ENCODE results near the gene GABRA4. TPM values are rescaled to one million over a fixed set of nuclear protein-coding genes. Genes with fewer than 3 reads are reported as not detected.

Gene GABRA4
- total RNA-seq, 3 donors from 2014 or later = 0.32 to 0.99 TPM; not detected in 1

DNA sequence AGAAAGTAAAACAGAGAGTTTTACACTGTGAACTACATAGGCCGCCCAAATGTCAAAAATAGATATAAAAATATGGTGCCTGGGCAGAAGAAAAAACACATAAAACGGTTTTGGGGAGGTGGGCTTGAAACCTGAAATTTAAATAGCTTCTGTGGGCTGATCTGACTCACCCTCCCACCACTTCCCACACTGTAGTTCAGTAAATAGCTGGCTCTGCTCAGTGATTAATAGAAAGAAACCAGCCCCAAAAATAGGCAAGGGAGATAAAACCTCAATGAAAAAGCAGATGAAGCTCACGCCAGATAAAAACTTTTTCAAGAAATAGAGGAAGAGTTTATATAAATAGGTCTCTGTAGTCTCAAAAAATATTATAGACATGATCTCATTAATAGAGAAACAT lies 71.2 kb downstream of the GABRA4 start:
- TF ChIP-seq, protein P1, sequence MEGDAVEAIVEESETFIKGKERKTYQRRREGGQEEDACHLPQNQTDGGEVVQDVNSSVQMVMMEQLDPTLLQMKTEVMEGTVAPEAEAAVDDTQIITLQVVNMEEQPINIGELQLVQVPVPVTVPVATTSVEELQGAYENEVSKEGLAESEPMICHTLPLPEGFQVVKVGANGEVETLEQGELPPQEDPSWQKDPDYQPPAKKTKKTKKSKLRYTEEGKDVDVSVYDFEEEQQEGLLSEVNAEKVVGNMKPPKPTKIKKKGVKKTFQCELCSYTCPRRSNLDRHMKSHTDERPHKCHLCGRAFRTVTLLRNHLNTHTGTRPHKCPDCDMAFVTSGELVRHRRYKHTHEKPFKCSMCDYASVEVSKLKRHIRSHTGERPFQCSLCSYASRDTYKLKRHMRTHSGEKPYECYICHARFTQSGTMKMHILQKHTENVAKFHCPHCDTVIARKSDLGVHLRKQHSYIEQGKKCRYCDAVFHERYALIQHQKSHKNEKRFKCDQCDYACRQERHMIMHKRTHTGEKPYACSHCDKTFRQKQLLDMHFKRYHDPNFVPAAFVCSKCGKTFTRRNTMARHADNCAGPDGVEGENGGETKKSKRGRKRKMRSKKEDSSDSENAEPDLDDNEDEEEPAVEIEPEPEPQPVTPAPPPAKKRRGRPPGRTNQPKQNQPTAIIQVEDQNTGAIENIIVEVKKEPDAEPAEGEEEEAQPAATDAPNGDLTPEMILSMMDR (IDR thresholded peaks at IDR 0.05) = no peak
- DNase-seq (no peak), ATAC-seq (no peak)
- intact Hi-C loops (cut with DNase I, micrococcal nuclease) = no loop called here
- Histone ChIP-seq H3K4me3 (no peak overlapping the region), H3K4me1 (ENCODE audit: low read depth) (no peaks in the 10 kb centered on the region), H3K9me3 (no peaks in the 10 kb centered on the region), H3K36me3 (ENCODE audit: low read depth) (no peaks in the 10 kb centered on the region)

DNA sequence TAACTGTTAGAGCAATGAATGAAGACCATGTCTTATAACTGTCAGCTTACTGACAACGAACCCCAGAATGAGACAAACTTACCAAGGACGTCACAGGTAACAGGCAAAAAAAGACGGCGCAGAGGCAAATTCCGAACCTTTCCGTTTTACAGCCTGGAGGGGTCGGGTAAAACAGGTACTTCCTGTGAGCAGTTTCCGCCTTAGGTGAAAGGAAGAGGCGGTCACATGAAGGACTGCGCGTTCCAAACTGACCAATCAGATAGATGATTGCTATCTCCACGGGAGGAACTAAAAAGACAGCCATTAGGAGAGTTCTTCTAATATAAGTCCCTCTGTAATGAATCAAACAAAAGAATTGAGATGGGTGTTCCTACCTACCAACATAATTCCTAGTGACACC lies 84.3 kb downstream of the GABRA4 start, which contains the start of gene COX7B2:
Gene COX7B2, minus strand, starts transcription at position 168 of the 400 bp plus-strand sequence. CDS start 174,053 bp downstream, outside the sequence.
- H3K9me3 ChIP-seq = no peaks in the 10 kb centered on the region
- TF ChIP-seq, protein P1 (IDR thresholded peaks at IDR 0.05) = no peak
- no peak within 1 kb of the TSS for H3K4me3 ChIP-seq
- H3K4me1 ChIP-seq (ENCODE audit: low read depth) = no peaks in the 10 kb centered on the region
- DNase-seq (no peak), ATAC-seq (no peak)
- no peaks in the 10 kb centered on the region for H3K36me3 ChIP-seq (ENCODE audit: low read depth)
- intact Hi-C loops (cut with DNase I, micrococcal nuclease) = no loop called here

DNA sequence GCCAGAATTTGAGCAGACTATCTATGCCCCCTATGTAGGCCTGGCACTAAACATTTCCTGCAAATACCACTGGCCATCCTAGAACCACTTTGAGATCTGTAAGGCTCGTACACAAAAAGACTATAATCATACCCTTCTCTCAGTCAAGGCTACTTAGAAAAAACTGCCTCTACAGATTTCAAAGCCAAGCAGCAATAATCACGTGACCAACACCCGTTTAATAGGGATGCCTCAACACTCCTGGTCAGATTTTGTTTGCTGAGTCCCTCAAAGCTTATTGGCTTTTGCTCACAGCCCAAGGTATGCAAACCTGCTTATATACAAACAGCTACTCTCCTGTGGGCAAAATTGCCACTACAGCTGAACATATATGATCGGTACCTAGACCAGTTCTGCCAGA lies 85.2 kb downstream of the GABRA4 start:
- H3K4me1 ChIP-seq (ENCODE audit: low read depth) = no peaks in the 10 kb centered on the region
- no peak for DNase-seq
- intact Hi-C loops (cut with DNase I, micrococcal nuclease) = no loop called here
- H3K9me3 ChIP-seq = no peaks in the 10 kb centered on the region
- no peaks in the 10 kb centered on the region for H3K36me3 ChIP-seq (ENCODE audit: low read depth)
- no peak for ATAC-seq
- no peak overlapping the region for H3K4me3 ChIP-seq
- TF ChIP-seq, protein P1 (IDR thresholded peaks at IDR 0.05) = no peak

DNA sequence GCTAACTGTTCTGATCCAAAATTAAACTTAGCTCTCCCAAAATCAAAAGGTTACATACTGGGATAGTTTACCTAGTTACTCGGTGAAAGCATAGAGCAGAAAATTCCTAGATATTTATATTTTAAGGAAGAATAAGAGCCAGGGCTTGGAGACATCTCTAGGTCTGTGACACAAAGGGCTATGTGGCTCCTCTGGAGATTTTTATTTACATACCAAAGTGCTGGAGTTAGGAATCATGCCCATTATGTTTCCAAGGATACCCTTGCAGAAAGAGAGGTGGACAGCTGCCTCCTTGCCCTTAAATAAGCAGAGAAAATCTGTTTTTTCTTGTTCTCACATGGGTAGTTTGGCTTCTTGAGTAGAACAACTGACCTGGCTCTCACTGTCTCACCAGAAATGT lies 93.3 kb downstream of the GABRA4 start:
- no peaks in the 10 kb centered on the region for H3K36me3 ChIP-seq (ENCODE audit: low read depth)
- TF ChIP-seq, protein P1 (IDR thresholded peaks at IDR 0.05) = no peak
- DNase-seq (no peak), ATAC-seq (no peak)
- intact Hi-C loops (cut with DNase I, micrococcal nuclease) = no loop called here
- no peaks in the 10 kb centered on the region for H3K4me1 ChIP-seq (ENCODE audit: low read depth)
- no peaks in the 10 kb centered on the region for H3K9me3 ChIP-seq
- H3K4me3 ChIP-seq = no peak overlapping the region

DNA sequence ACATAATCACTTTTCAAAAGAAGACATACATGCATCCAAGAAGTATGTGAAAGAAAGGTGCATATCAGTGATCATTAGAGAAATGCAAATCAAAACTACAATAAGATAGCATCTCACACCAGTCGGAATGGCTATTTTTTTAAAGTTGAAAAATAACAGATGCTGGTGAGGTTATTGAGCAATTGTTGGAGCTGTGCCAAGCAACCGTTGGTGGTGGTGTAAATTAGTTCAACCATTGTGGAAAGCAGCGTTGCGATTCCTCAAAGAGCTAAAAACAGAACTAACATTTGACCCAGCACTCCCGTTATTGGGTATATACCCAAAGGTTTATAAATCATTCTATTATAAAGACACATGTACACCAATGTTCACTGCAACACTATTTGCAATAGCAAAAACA lies 98.6 kb downstream of the GABRA4 start:
- TF ChIP-seq, protein P1 (IDR thresholded peaks at IDR 0.05) = no peak
- Histone ChIP-seq H3K36me3 (ENCODE audit: low read depth) (no peaks in the 10 kb centered on the region), H3K4me3 (no peak overlapping the region), H3K4me1 (ENCODE audit: low read depth) (no peaks in the 10 kb centered on the region), H3K9me3 (no peaks in the 10 kb centered on the region)
- DNase-seq (no peak), ATAC-seq (no peak)
- intact Hi-C loops (cut with DNase I, micrococcal nuclease) = loop anchor here in 1 of 2 donors (10.0 kb wide), 1 partner anchor 60 kb away; no protein-coding TSS in a partner anchor

DNA sequence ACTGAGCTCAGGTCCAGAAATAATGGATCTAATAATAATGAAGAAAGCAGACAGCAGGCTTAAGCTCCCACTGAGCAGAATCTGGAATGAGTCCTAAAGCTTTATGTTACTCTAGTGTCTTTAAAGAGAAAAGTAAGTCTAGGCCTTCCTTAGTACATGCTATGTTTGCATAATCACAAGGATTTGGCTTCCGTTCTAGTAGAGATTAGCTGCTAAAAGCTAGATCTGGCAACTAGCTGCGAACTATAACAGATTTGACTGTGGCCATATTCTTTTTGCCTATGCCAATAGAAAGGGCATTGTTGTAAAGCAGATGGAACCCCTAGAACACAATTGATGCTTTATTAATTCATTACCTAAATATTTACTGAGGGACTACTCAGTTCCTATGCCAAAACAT lies 103.3 kb downstream of the GABRA4 start:
- Histone ChIP-seq H3K36me3 (ENCODE audit: low read depth) (no peaks in the 10 kb centered on the region), H3K4me1 (ENCODE audit: low read depth) (no peaks in the 10 kb centered on the region), H3K4me3 (no peak overlapping the region), H3K9me3 (no peaks in the 10 kb centered on the region)
- intact Hi-C loops (cut with DNase I, micrococcal nuclease) = loop anchor here in 1 of 2 donors (10.0 kb wide), 1 partner anchor 65 kb away; no protein-coding TSS in a partner anchor
- ATAC-seq = no peak
- TF ChIP-seq, protein P1 (IDR thresholded peaks at IDR 0.05) = no peak
- no peak for DNase-seq
